Measurements from ENCODE around the gene SORL1.

The SORL1 gene

GRCh38 chr11:121575250-121575962, 123.3 kb downstream of the SORL1 start:
- peak; percentile 98 for FAIRE-seq
- no peak for DNase-seq (ENCODE audit: insufficient read length)
- peak; percentile 61; the same call in 1 of the 2 replicates for TF ChIP-seq POLR2AphosphoS5 (IDR thresholded peaks at IDR 0.05; ENCODE audit: low read depth, low read length)
- no peak for TF ChIP-seq POLR2A (IDR thresholded peaks at IDR 0.05; ENCODE audit: low read depth, low read length)
- peak; percentile 10; the same call in 1 of the 2 replicates for TF ChIP-seq TAF1 (IDR thresholded peaks at IDR 0.05; ENCODE audit: borderline replicate concordance, low read depth, low read length)

GRCh38 chr11:121575963-121576290, 123.8 kb downstream of the SORL1 start:
- TF ChIP-seq TAF1 (IDR thresholded peaks at IDR 0.05; ENCODE audit: borderline replicate concordance, low read depth, low read length) = no peak
- TF ChIP-seq POLR2A (IDR thresholded peaks at IDR 0.05; ENCODE audit: low read depth, low read length) = 0 out of 2 replicates have a peak, but pooled peaks have one; percentile 10
- FAIRE-seq = no peak
- DNase-seq (ENCODE audit: insufficient read length) = no peak

DNA sequence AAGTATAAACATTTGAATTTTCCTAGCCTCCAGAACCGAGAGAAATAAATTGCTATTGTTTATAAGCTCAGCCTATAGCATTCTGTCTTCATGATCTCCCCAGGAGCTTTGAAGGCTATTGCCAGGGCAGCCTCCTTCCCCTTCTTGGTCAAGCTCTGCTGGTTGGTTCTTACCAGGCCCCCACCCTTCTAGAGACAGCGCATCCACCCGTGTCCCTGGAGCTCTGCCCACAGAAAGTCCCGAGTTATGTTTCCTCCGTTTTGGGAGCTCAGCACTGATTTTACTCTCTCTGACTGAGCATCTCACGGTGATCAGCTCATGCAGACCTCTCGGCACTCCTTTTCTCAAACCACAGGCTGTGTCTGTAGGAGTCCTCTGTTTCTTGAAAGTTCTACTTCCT, 124.4 kb downstream of the SORL1 start:
- FAIRE-seq (no peak), DNase-seq (ENCODE audit: insufficient read length) (no peak)
- TF ChIP-seq POLR2AphosphoS5 (IDR thresholded peaks at IDR 0.05; ENCODE audit: low read depth, low read length) (no peak), POLR2A (IDR thresholded peaks at IDR 0.05; ENCODE audit: low read depth, low read length) (no peak), TAF1 (IDR thresholded peaks at IDR 0.05; ENCODE audit: borderline replicate concordance, low read depth, low read length) (no peak)

DNA sequence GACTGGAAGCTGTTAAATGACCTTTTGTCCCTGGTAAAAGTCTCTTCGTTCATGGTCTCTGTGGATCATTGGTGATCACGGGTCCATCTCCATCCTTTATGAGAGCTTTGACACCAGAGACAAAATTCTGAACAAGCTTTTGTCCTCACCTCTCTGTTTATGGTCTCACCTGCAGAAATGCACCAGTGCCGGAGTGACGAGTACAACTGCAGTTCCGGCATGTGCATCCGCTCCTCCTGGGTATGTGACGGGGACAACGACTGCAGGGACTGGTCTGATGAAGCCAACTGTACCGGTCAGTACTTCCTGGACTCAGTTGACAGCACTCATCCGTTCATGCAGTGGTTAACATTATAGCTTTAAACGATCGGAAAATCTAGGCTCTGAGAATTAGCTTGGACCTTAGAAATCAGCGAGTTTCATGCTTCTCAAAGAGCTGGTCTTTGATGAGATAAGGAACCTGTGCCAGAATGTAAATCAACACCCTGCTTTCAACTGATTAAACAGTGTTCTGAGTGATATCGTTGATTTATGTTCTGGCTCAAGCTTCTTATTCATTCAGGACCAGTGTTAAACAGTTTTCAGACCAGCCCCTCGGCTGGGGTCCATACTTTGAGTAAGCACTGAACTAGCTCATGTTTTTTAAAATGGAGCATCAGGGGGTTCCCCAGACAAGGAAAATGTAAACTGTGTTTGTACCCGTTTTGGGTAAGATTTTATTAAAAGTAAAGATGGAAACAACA, 125.2 kb downstream of the SORL1 start:
- DNase-seq (ENCODE audit: insufficient read length) (no peak), FAIRE-seq (peak; percentile 81)
- TF ChIP-seq POLR2A (IDR thresholded peaks at IDR 0.05; ENCODE audit: low read depth, low read length) = no peak
- TF ChIP-seq TAF1 (IDR thresholded peaks at IDR 0.05; ENCODE audit: borderline replicate concordance, low read depth, low read length) = no peak
- no peak for TF ChIP-seq POLR2AphosphoS5 (IDR thresholded peaks at IDR 0.05; ENCODE audit: low read depth, low read length)

DNA sequence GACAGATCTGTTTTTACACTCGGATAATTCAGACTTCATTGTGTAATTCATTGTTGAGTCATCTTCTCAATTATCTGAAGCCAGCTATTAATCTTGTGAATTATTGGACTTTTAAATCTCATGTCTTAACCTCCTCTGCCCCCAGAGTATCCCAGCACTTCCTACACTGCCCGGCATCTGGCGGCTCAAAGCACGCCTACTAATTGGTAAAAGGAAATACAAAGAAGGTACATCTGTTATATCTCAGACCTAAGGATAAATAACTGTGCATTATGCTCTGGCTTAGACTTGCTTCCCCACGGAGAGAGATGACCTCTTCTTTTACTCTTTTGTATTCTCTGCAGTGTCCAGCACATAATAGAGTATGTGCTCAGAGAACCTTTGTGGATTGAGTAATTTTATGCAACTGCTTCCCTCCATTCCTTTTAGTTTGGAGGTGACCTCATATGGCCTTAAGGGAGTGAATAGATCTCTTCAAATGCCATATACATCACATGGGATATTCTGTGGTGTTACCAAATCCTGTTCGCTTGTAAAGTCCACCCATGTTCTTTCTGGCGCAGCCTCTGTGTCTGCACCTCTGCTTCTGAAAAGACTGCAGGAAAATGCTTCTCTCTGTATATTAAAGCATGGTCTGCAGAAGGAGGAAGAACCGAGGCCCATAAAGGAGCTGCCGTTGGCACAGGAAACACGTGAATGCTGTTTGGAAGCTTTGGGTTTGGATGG, 126.3 kb downstream of the SORL1 start:
- no peak for TF ChIP-seq TAF1 (IDR thresholded peaks at IDR 0.05; ENCODE audit: borderline replicate concordance, low read depth, low read length)
- DNase-seq (ENCODE audit: insufficient read length) (no peak), FAIRE-seq (peak; percentile 72)

GRCh38 chr11:121580154-121580553, 128.0 kb downstream of the SORL1 start:
- FAIRE-seq (no peak), DNase-seq (ENCODE audit: insufficient read length) (no peak)
- TF ChIP-seq POLR2AphosphoS5 (IDR thresholded peaks at IDR 0.05; ENCODE audit: low read depth, low read length) (no peak), TAF1 (IDR thresholded peaks at IDR 0.05; ENCODE audit: borderline replicate concordance, low read depth, low read length) (no peak), POLR2A (IDR thresholded peaks at IDR 0.05; ENCODE audit: low read depth, low read length) (no peak)

DNA sequence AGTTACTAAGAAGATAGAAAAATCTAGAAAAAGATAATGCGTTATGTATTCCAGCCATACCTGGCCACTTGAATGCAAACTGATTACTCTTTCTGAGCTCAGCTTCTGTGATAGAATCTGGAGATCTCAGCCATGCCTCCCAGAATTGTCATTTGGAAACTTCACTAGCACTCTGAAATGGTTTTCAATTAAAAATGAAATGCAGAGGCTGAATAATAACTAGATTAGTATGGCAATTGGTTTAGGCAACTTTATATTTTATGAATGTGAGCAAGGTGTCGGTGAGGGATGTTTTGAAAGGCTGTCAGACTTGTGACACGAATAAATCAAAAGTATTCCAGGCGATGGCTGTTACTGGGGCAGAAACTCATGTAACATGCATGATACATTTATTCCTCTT, 129.5 kb downstream of the SORL1 start:
- no peak for TF ChIP-seq POLR2A (IDR thresholded peaks at IDR 0.05; ENCODE audit: low read depth, low read length)
- TF ChIP-seq TAF1 (IDR thresholded peaks at IDR 0.05; ENCODE audit: borderline replicate concordance, low read depth, low read length) = no peak
- no peak for TF ChIP-seq POLR2AphosphoS5 (IDR thresholded peaks at IDR 0.05; ENCODE audit: low read depth, low read length)
- FAIRE-seq = peak; percentile 17
- no peak for DNase-seq (ENCODE audit: insufficient read length)

DNA sequence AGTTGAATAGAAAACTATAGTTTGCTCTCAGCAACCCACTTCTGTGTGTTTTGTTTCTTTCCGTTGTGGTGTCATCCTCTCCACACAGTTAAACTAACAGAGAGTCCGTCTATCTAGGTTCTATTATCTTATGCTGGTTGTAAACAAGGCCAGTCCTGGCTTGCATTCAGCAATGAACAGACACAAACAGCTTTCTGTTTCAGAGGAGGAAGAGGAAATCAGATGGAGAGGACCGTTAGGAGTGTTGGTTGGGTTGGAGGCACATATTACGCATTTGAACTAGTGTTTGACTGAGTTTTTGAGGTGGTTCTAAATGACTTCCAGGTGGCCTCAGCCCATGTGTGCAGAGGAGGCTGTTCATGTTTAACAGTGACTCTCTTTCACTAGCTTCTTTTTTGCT, 130.2 kb downstream of the SORL1 start:
- TF ChIP-seq POLR2A (IDR thresholded peaks at IDR 0.05; ENCODE audit: low read depth, low read length) = no peak
- no peak for TF ChIP-seq POLR2AphosphoS5 (IDR thresholded peaks at IDR 0.05; ENCODE audit: low read depth, low read length)
- no peak for TF ChIP-seq TAF1 (IDR thresholded peaks at IDR 0.05; ENCODE audit: borderline replicate concordance, low read depth, low read length)
- peak; percentile 83 for FAIRE-seq

DNA sequence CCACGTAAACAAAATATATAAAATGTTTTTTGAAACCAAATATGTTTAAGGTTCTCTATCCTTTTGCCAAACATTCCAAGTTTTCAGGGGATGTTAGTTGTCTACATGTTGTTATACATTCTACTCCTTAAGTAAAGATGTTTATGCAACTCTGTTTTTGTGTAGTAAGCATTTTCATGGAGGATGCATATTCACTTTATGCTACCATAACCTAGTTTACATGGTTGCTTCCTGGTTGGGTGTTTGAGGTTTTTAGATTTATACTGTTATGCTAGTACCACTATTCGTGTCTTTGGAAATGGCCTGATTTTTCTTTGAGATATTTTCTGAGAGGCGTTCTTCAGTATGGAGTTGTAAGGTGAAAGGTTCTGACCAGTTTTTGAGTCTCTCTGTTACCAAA, 131.7 kb downstream of the SORL1 start:
- TF ChIP-seq TAF1 (IDR thresholded peaks at IDR 0.05; ENCODE audit: borderline replicate concordance, low read depth, low read length) (no peak), POLR2AphosphoS5 (IDR thresholded peaks at IDR 0.05; ENCODE audit: low read depth, low read length) (no peak), POLR2A (IDR thresholded peaks at IDR 0.05; ENCODE audit: low read depth, low read length) (no peak)
- no peak for DNase-seq (ENCODE audit: insufficient read length)
- FAIRE-seq = no peak

More for the DNA sequence above, 130.2 kb downstream of the SORL1 start:
- DNase-seq (ENCODE audit: insufficient read length) = no peak

GRCh38 chr11:121586750-121587149, 134.6 kb downstream of the SORL1 start:
- DNase-seq (ENCODE audit: insufficient read length) (no peak), FAIRE-seq (no peak)
- no peak for TF ChIP-seq POLR2A (IDR thresholded peaks at IDR 0.05; ENCODE audit: low read depth, low read length)
- no peak for TF ChIP-seq TAF1 (IDR thresholded peaks at IDR 0.05; ENCODE audit: borderline replicate concordance, low read depth, low read length)
- no peak for TF ChIP-seq POLR2AphosphoS5 (IDR thresholded peaks at IDR 0.05; ENCODE audit: low read depth, low read length)

- FAIRE-seq = no peak
- no peak for TF ChIP-seq POLR2A (IDR thresholded peaks at IDR 0.05; ENCODE audit: low read depth, low read length)
- TF ChIP-seq TAF1 (IDR thresholded peaks at IDR 0.05; ENCODE audit: borderline replicate concordance, low read depth, low read length) = no peak
- TF ChIP-seq POLR2AphosphoS5 (IDR thresholded peaks at IDR 0.05; ENCODE audit: low read depth, low read length) = no peak
- no peak for DNase-seq (ENCODE audit: insufficient read length)
Observed at GRCh38 chr11:121587182-121587581, 135.1 kb downstream of the SORL1 start.
